AG09309 (cell line): Measurements from ENCODE around the gene SH2D5.
"Not testable (repeated sequence)": the region's sequence is repeated elsewhere in the genome, so short reads cannot be mapped to it uniquely, and the experiment has no call there.

Source experiments
- DNase-seq: peaks from one replicate; pipeline ENCODE4 v3.0.0-alpha.2; 2010; ENCODE audit warnings: low read depth
- H3K4me3 ChIP-seq: 2 replicates; pipeline ENCODE4 v1.5.1; 2011; ENCODE audit warnings: mild to moderate bottlenecking, low read depth, low read length, moderate library complexity; ENCODE audit not compliant: control insufficient read depth
- TF ChIP-seq, protein P1 (sequence below): IDR thresholded peaks from 2 replicates; pipeline ENCODE4 v1.5.1; 2011; ENCODE audit warnings: mild to moderate bottlenecking, low read depth, low read length, inconsistent platforms; ENCODE audit not compliant: insufficient read depth, control insufficient read depth; ENCODE audit errors: missing control alignments

The SH2D5 gene

DNA sequence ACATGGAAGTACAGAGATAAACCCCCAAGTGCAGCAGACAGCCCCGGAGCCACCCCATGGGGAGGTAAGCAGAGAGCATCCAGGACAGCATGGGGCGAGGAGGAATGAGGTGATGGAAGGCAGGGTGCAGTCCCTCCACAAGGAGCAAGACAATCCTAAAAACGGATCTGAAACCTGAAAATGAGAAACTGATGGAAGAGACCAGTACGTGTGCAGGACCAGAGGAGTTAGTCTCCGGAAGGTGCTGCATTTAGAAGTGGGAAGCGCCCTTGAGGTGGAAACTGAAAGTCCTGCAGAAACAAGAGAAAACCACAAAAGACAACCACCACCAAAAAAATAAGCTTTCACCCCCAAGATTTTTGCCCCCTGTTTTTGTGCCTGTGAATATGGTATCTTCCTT lies 53.9 kb downstream of the SH2D5 start:
- TF ChIP-seq, protein P1, sequence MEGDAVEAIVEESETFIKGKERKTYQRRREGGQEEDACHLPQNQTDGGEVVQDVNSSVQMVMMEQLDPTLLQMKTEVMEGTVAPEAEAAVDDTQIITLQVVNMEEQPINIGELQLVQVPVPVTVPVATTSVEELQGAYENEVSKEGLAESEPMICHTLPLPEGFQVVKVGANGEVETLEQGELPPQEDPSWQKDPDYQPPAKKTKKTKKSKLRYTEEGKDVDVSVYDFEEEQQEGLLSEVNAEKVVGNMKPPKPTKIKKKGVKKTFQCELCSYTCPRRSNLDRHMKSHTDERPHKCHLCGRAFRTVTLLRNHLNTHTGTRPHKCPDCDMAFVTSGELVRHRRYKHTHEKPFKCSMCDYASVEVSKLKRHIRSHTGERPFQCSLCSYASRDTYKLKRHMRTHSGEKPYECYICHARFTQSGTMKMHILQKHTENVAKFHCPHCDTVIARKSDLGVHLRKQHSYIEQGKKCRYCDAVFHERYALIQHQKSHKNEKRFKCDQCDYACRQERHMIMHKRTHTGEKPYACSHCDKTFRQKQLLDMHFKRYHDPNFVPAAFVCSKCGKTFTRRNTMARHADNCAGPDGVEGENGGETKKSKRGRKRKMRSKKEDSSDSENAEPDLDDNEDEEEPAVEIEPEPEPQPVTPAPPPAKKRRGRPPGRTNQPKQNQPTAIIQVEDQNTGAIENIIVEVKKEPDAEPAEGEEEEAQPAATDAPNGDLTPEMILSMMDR = no peak
- no peak for DNase-seq
- no peak overlapping the region for H3K4me3 ChIP-seq

DNA sequence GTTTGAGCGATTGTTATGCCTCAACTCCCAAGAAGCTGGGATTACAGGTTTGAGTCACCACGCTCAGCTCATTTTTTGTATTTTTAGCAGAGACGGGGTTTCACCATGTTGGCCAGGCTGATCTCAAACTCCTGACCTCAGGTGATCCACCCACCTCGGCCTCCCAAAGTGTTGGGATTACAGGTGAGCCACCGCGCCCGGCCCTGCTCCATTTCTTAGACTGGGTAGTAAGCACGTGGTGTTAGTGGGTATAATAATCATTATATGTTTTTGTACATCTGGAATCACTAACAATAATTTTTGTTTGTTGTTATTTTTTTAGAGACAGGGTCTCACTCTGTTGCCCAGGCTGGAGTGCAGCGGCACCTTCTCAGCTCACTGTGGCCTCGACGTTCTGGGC lies 58.9 kb downstream of the SH2D5 start:
- not testable (repeated sequence) for DNase-seq

DNA sequence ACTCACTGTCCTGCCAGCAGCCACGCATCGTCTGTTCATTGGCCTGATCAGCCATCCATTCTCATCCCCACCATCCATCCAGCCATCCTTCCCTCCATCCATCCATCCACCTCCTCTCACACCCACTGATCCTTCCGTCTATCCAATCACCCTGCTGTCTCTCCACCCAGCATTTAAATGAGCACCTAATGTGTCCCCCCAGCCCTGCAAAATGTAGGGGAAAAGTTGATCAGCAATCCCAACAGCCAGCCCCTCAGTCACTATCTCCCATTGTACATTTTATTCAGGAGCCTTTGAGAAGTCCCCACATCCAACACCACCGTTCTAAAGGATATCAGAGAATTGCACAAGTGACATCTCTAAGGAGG lies 60.3 kb downstream of the SH2D5 start:
- DNase-seq = no peak
- H3K4me3 ChIP-seq = no peak overlapping the region
- TF ChIP-seq, protein P1 = no peak

More for the DNA sequence above, 58.9 kb downstream of the SH2D5 start:
- H3K4me3 ChIP-seq = not testable (repeated sequence)

DNA sequence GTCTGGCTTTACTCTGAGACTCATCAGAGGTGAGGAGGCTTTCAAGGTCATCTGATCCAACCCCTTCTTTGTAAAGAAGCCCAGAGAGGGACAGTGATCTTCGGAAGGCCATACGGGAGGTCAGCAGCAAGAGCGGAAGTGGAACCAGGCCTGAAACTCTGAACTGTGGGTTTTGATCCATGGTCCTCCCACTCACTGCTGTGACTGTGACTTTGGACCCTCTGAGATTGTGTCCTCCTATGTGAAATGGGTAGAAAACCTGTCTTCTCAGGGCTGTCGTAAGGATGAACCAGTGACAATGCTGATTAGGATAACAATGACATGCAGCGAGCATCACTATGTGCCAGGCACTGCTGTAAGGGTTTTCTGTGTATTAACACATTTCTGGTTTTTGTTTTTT lies 61.6 kb downstream of the SH2D5 start:
- DNase-seq = no peak
- TF ChIP-seq, protein P1 = no peak
- no peak overlapping the region for H3K4me3 ChIP-seq
